AG10803 (cell line): ENCODE data around the gene AMN.

ENCODE experiments used
- DNase-seq: peaks from one replicate; pipeline ENCODE4 v3.0.0; 2010; ENCODE audit warnings: low read depth
- H3K4me3 ChIP-seq: 2 replicates; pipeline ENCODE4 v1.5.1; 2011; ENCODE audit warnings: mild to moderate bottlenecking, low read length, control low read depth
- TF ChIP-seq, protein P1 (sequence below): conservative IDR thresholded peaks from 2 replicates; pipeline ENCODE4 v1.5.1; 2011; ENCODE audit warnings: mild to moderate bottlenecking, low read length, control low read depth, inconsistent platforms

Gene AMN

GRCh38 chr14:102980409-102980810 lies 57.9 kb downstream of the AMN start:
- no peak overlapping the region for H3K4me3 ChIP-seq
- peak; percentile 33 for DNase-seq
- TF ChIP-seq, protein P1, sequence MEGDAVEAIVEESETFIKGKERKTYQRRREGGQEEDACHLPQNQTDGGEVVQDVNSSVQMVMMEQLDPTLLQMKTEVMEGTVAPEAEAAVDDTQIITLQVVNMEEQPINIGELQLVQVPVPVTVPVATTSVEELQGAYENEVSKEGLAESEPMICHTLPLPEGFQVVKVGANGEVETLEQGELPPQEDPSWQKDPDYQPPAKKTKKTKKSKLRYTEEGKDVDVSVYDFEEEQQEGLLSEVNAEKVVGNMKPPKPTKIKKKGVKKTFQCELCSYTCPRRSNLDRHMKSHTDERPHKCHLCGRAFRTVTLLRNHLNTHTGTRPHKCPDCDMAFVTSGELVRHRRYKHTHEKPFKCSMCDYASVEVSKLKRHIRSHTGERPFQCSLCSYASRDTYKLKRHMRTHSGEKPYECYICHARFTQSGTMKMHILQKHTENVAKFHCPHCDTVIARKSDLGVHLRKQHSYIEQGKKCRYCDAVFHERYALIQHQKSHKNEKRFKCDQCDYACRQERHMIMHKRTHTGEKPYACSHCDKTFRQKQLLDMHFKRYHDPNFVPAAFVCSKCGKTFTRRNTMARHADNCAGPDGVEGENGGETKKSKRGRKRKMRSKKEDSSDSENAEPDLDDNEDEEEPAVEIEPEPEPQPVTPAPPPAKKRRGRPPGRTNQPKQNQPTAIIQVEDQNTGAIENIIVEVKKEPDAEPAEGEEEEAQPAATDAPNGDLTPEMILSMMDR, result no peak
